Right ventricle myocardium inferior (tissue), 1 donor: ENCODE data around the gene CDH6. TPM values are rescaled to one million over a fixed set of nuclear protein-coding genes. Genes with fewer than 3 reads are reported as not detected.

Experiments
- ATAC-seq: fragments of 200-7000 bp; cut with Tn5 transposase; one replicate; pipeline ENCODE4 v1.9.1; 2020; ENCODE audit warnings: mild to moderate bottlenecking, moderate library complexity
- DNase-seq: peaks from one replicate; pipeline ENCODE4 v3.0.0; 2021; ENCODE audit errors: missing footprints
- intact Hi-C: fragments of 100-400 bp; cut with DNase I; formaldehyde crosslinking; loops from one replicate; pipeline ENCODE4 v1.11.0; 2022
- total RNA-seq: library from RNA; stranded (reverse); fragmentation: NEBNext Ultra II Directional; extraction: Animal tissue kit (Norgen Biotek cat#: 25700); gene quantifications from one replicate; pipeline ENCODE4 v1.2.1, GENCODE V29; 2021
- donor health status: DM: no; HTN: yes; CAD: no; lungs with severe emphysema.

CDH6 gene
- total RNA-seq, 1 donor from 2014 or later: 3.3 TPM

DNA sequence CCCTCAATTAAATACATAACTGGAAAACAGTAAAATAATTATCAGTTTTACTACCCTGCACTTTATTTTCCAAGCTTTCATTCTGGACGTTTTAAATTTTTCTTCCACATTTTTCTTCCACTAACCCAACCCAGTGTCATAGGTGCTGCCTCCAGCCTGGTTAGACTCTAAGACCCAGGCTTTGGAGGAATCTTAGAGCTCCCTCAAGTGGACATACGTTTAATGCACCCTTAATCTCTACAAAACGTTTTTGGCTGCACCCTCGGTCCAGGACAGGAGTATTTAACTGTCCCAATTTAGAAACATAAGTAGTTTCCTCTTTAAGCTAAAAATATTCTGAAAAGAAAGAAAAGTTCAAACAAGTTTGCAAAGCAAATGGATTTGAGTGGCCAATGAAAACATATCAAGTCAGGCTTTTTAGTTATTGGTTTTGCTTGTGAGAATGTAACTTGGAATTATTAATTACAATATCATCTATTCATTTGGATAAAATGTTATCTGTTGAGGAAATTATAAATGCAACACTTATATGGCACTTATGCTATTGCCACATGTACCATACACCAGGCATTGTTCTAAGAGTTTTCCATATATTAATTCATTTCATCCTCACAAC is 38.9 kb downstream of the CDH6 start:
- DNase-seq (no peak), ATAC-seq (peak; percentile 91)
- intact Hi-C loops: loop anchor here (5.0 to 10.0 kb wide), 2 partner anchors 40 to 828 kb away; partner anchors contain the start of gene CDH6

DNA sequence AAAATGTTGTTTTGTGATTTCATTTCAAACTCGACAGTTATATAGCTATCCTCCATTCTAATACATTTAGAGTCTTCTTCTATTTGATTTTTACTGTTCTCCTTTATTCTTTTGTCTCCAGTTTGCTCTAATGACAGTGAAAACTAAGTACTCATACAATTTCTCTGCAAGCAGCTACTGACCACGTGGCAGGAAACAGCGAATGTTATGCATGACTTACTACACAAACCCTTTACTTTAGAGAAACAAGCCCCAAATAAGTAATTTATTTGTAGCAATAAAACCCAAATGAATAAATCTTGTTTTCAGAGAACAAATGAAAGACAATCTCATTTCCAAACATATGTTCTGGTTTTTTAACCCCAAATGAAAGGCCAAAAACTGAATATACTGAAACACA is 41.9 kb downstream of the CDH6 start:
- intact Hi-C loops: loop anchor here (10.0 kb wide), 1 partner anchor 831 kb away; no protein-coding TSS in a partner anchor
- no peak for ATAC-seq
- no peak for DNase-seq

DNA sequence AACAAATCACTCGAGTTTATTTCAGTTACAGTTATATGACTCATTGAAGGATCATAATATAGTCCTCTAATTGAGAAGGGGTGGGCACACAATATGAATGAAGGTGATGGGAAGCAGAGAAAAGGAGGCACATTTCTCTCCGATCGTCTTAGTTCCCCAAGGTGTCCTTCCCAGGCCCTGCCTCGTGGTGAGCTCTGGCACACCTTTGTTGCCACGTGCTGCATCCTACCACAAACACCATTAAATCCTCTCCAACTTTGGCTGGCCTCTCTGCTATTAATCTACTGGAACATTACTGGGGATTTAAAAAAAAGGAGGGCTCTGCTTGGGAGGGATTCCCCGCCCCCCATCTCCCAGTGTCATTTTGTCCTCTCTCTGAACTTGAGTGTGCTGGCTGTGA is 42.9 kb downstream of the CDH6 start:
- DNase-seq: no peak
- no peak for ATAC-seq
- intact Hi-C loops: loop anchor here (10.0 kb wide), 1 partner anchor 832 kb away; no protein-coding TSS in a partner anchor

DNA sequence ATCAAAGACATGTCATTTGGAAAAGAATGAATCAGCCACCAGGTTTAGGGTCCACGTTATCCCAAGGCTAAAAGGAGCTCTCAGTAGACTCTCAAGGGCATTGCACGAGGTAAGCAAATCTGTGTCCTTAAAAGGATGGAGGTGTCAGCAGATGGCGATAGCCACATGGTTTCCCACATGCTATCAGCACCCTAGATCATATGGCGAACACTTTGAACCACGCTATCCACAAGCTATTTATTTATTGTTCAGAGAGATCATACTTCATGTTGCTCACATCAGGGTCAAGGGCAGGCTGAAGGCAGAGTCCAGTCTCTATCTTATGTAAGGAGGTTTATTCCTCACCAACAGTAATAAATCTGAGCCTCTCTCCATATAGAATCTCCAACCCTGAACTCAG is 43.7 kb downstream of the CDH6 start:
- intact Hi-C loops: loop anchor here (10.0 kb wide), 1 partner anchor 832 kb away; no protein-coding TSS in a partner anchor

DNA sequence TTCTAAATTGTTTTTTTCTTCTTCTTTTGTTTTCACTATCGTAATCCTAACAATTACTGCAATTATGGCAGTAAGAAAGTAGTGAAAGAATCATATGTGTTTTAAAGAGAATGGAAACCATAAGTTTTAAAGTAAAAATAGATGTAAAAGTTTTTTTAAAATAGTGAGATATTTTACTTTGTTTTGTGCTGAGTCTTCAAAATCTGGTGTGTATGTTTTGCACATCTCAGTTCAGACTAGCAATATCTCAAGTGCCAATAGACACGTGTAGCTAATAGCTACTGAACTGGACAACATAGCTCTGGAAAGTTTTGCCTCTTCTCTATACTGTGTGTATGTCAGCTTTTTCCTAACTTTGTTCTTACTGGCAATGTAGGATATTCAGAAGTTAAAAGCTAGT is 45.0 kb downstream of the CDH6 start:
- intact Hi-C loops: loop anchor here (10.0 kb wide), 1 partner anchor 834 kb away; no protein-coding TSS in a partner anchor
- no peak for ATAC-seq

More for the DNA sequence above, 43.7 kb downstream of the CDH6 start:
- ATAC-seq (no peak), DNase-seq (no peak)

DNA sequence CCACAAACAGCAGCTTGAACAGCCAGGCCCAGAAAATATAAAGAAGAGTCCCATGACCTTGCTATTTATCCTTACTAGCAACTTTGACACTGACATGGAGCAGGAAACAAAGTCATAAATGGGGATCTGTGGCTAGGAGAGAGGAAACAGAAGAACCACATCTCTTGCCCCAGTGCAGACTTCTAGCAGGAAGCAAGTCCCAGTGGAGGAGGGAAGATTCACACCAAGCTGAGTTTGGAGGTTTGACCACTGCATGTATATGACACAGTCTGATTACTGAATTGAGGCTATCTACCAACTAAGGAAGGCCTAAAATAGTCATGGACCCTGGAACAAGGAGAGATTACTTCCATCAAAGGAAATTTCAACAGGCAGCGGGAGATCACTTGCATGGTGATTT is 51.4 kb downstream of the CDH6 start:
- DNase-seq (no peak), ATAC-seq (no peak)
- intact Hi-C loops: no loop called here

More for the DNA sequence above, 45.0 kb downstream of the CDH6 start:
- no peak for DNase-seq

DNA sequence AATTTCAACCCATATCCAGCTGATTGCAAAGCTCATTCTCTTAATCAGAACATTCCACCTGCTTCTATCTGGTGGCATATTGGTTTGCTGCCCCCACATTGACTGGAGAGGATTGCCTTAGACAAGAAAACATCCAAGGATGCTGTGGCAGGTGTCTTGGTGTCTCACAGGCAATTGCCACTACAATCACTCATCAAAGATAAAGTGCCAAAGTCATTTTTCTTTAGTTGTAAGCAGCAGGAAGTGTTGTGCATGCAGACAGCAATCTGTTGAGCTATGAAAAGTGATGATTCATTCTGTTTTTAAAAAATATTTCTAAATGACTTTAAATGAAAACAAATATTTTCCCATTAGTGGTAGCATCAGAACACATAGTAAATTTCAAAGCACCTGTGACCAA is 53.9 kb downstream of the CDH6 start:
- no peak for ATAC-seq
- DNase-seq: no peak
- intact Hi-C loops: no loop called here

DNA sequence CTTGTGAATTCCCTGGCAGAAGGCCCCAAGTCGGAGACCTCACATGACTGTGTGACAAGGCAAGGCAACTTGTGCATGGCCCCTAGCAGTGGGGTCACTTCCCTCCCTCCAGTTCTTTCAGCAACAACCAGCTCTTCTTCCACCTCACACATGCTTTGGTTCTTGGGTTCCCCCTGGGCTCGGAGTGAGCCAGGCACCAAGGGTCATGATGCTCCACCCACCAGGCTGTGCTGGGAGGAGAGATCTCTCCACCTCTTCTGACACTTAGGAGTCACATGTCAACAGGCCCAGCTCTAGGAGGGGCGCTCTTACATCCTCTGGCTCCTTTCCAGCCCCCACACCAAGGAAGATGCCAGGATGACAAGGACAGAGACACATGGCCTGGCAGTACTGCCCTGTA is 56.7 kb downstream of the CDH6 start:
- intact Hi-C loops: no loop called here
- no peak for ATAC-seq

DNA sequence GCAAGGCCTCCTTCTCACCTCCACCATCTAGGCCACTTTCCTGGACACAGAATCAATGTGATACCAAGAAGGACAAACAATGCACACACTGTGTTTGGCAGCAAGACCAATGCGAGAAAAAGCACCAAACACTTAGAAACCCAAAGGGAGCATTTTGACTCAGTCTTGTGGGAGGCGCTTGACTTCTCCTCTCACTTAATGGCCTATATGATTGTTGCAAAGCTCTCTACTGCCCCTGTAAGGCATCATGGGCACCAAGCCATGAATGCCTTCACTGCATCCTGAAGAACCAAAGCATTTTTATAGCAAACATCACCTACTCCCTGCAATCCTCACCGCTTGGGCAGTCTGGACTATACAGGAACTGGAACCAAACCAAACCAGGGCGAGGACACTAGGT is 57.5 kb downstream of the CDH6 start:
- intact Hi-C loops: no loop called here
- ATAC-seq: no peak
- DNase-seq: no peak

More for the DNA sequence above, 56.7 kb downstream of the CDH6 start:
- no peak for DNase-seq

DNA sequence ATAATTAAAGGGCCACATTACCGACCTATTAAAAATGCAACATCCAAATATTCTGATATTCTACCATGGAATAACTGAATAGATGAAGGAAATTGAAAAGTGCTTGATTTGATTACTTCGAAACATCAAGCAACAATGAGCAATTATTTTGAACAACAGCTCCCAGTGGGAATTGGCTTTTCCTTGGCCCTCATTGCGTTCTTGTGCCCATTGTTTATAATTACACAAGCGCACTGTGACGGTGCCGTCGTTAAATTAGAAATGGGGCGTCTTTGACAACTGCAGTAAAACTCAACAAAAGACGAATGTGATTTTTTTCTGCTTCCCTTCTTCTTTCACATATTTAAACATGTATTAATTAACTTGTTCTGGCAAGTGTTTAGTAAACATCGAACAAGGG is 61.6 kb downstream of the CDH6 start:
- ATAC-seq (no peak), DNase-seq (no peak)
- intact Hi-C loops: no loop called here

DNA sequence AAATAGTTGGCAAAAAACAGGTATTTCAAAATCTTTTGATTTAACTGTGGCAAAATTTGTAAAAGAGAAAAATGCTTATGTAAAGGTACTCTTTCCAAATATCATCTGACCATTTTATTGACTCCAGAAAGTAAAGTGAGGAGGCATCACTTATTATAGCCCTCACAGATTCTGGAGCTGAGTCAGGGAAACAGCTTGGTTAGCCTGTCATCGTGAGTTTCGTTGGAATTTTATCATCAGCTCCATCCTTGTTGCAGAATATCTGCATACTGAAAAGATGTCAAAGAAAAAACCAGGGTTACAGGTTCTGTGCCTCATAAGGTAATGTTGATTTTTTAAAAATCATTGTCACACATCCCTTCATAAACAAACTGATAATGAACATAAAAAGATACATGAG is 74.8 kb downstream of the CDH6 start:
- ATAC-seq (no peak), DNase-seq (no peak)
- intact Hi-C loops: no loop called here

DNA sequence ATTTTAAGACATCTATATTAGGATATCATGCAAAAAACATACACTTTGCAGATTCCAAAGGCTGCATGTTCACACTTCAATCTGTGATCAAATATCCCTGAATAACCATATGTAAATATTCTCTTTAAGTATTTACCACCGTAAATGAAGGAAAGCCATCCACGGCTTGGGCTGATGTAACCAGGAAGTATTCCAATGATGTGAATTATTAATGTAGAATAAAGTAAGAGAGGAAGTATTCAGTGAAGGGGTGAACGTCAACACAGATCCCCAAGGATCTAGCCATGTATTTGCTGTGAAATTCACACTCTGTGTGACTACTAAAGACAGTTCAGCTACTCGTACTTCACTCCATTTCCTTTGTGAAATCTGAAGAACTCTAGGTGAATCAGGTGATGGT is 75.2 kb downstream of the CDH6 start:
- ATAC-seq (no peak), DNase-seq (no peak)
- intact Hi-C loops: no loop called here

DNA sequence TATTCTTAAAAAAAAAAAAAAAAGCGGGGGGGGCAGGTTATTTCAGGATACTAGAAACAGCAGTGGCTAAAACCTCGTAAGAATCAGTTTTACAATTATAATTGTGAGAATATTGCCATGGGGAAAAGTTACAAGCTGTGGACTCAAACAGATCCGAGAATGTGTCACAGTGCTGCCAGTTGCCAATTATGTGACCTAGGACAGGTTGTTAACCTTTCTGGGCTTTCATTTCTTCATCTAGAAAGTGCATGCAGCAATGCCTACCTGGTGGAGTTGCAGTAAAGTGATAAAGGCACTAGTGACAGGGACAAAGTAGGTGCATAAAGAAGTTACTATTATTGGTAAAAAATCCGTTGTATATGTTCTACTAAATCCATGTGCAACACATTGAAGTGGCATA is 75.8 kb downstream of the CDH6 start:
- no peak for DNase-seq
- intact Hi-C loops: no loop called here
- no peak for ATAC-seq

DNA sequence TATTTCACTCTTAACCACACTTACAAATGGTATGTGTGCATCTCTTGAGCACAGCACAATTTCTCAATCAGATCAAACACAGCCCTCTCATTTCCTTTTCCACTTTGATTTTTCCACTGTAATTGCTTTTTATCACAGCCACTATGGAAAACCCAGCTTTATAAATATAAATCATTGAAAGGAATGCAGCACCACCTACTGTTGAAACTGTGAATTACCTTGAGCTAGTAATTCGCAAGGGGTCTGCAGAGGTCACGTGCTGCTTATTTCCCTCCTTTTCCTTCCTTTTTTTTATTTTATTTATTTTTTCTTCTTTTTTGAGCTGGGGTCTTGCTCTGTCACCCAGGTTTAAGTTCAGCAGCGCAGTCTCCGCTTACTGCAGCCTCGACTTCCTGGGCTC is 76.9 kb downstream of the CDH6 start:
- intact Hi-C loops: loop anchor here (5.0 kb wide), 1 partner anchor 868 kb away; no protein-coding TSS in a partner anchor
- DNase-seq (no peak), ATAC-seq (no peak)

DNA sequence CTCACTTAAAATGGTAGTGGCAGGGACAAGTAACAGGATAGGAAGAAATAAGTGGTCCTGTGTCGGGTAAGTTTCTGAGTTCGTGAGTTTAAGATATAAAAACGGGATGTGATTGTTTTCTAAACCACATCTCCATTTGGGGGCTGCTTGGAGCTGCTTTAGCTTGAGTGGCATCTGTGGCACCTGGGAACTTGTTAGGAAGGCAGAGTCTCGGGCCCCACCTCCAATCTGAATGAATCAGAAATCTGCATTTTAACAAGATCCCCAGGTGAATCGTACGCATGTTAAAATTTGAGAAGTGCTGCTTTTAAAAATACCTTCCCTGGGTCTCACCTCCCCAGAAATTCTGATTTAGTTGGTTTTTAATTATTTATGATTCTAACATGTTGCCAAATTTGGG is 78.1 kb downstream of the CDH6 start:
- no peak for DNase-seq
- intact Hi-C loops: loop anchor here (5.0 kb wide), 1 partner anchor 869 kb away; no protein-coding TSS in a partner anchor
- ATAC-seq: no peak

DNA sequence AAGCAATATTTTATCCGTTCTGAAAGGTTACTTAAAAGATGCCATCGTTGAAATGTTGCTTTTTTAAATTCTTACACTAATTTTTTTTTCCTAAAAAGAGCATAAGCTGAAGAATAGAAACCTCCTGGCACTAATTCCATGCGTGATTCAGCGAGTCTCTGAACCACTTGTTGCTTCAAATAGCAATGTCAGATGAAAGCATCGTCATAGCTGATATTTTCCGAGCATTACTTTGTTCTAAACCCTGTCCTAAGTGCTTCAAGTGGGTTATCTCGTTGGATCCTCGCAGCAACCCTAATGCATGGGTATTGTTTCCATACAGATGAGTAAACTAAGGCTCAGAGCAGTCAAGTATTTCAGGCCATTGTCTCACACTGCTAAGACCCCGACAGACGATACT is 79.7 kb downstream of the CDH6 start:
- no peak for DNase-seq
- intact Hi-C loops: loop anchor here (5.0 kb wide), 1 partner anchor 871 kb away; no protein-coding TSS in a partner anchor
- no peak for ATAC-seq

DNA sequence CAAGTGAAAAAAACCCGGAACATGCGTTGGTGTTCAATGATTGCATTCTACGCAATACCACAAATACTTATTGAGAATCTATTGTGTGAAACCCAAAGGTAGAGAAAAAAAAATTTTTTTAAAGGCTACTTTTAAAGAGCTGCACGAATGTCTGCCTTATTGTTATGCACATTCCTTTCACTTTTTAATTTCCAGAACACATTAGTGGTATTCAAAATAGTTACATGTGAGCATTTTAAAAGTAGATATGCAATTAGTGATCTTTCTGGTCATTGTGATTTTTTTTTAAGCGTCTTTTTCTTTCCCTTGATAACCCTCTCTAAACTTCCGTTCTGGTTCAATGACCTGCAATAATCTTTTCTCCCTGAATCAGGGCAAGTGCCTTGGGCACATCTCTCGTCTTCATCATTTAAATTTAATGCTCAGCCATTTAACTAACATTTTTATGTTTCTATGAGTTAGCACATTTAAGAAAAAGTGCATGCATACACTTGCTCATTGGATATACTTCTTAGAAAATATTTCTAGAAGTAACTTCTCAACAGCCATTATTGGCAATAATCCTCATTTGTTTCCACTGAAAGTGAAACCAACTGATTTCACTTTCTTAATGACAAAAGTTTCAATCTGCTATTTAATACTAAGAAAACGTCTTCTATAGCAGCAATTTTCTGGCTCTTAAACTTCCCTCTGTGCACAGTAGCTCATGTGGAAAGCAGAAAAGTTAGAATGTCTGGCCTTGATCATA is 80.3 kb downstream of the CDH6 start:
- DNase-seq (no peak), ATAC-seq (no peak)
- intact Hi-C loops: loop anchor here (5.0 kb wide), 1 partner anchor 872 kb away; no protein-coding TSS in a partner anchor

DNA sequence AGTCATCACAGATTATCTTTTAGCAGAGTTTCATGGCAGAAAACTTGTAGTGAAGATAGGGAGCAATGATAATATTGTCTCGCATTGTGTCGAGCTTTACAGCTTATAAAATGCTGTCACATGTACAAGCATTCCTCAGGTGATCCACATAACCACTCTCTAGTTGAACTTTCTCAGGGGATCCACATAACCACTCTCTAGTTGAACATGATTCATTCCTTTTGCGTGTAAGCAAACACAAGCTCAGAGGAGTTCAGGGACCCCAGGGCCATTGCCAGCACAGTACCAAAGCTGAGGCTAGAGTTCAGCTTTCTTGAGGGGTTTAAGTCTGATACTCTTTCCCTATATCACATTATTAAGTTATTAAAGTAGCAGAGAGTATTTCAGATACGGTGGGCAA is 86.7 kb downstream of the CDH6 start:
- no peak for DNase-seq

DNA sequence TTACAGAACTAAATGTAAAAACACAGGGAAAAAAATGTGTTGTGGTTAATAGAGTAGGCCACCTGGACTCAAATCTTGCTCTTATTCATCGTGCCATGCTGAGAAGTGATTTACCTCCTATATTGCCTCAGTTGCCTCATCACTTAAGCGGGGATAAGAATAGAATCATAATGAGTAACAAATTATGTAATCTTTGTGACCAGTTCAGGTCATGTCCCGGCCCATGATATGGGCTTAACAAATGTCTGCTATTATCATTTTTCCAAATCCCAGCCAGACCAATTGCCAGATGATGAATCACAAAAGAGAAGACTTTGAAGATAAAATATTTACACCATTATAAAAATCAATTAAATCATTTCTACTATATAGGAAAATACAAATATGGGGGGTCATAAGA is 89.8 kb downstream of the CDH6 start:
- ATAC-seq: no peak
- DNase-seq: no peak
- intact Hi-C loops: no loop called here

More for the DNA sequence above, 86.7 kb downstream of the CDH6 start:
- ATAC-seq: no peak
- intact Hi-C loops: no loop called here

DNA sequence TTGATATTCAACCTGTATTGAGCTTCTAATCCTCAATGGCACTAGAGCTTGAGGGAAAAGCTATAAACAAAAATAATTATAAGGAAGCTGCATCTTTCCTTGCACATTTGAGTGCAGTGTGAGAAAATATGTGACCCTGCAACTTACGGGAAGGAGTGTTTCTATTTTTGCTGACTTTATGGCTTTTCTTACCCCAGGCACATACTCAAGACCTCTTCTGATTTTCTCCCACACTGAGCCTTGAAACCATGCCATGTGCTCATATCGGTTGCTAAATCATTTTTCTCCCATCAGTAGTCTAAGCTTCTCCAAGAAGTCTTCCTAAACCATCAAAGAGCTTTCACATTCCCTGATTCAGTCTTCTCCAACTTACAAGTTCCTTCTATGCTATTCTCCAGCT is 91.5 kb downstream of the CDH6 start:
- DNase-seq: no peak
- intact Hi-C loops: no loop called here
- ATAC-seq: no peak
